OCI-LY3 (cell line): ENCODE data around the gene KCNAB1.

Experiments
- H2AFZ ChIP-seq: fragments of 200-600, 300-600 bp; shearing (Covaris generic); 2 replicates; pipeline ENCODE4 v1.6.0; 2014; ENCODE audit warnings: antibody characterized with exemption, low read depth, low read length
- H3K27ac ChIP-seq: fragments of 200-600, 300-600 bp; sonication (generic); 2 replicates; pipeline ENCODE4 v1.5.1; 2014; ENCODE audit warnings: mild to moderate bottlenecking, low read length, moderate library complexity, mixed read lengths
- H3K27me3 ChIP-seq: fragments of 200-600, 300-600 bp; sonication (generic); 2 replicates; pipeline ENCODE4 v1.6.1; 2014; ENCODE audit warnings: low read depth, low read length, mixed read lengths
- H3K36me3 ChIP-seq: fragments of 200-600, 300-600 bp; sonication (generic); replicated peaks from 2 replicates; pipeline ENCODE3; 2014; ENCODE audit warnings: low read depth, low read length, mixed read lengths
- H3K4me1 ChIP-seq: fragments of 300-600, 200-600 bp; sonication (generic); 2 replicates; pipeline ENCODE4 v1.6.1; 2014; ENCODE audit warnings: low read length, mixed read lengths
- H3K4me2 ChIP-seq: fragments of 200-600, 300-600 bp; sonication (generic); 2 replicates; pipeline ENCODE4 v1.6.1; 2014; ENCODE audit warnings: low read length, mixed read lengths
- H3K4me3 ChIP-seq: fragments of 300-600, 200-600 bp; sonication (generic); 2 replicates; pipeline ENCODE4 v1.5.1; 2014; ENCODE audit warnings: antibody characterized with exemption, mild to moderate bottlenecking, low read length, moderate library complexity
- H3K79me2 ChIP-seq: fragments of 300-600, 200-600 bp; shearing (Covaris generic); 2 replicates; pipeline ENCODE4 v1.6.1; 2014; ENCODE audit warnings: mild to moderate bottlenecking, low read length, mixed read lengths
- H3K9ac ChIP-seq: fragments of 300-600, 200-600 bp; shearing (Covaris generic); 2 replicates; pipeline ENCODE4 v1.6.0; 2014; ENCODE audit warnings: mild to moderate bottlenecking, low read length, moderate library complexity
- H3K9me3 ChIP-seq: fragments of 200-600, 300-600 bp; shearing (Covaris generic); 2 replicates; pipeline ENCODE4 v1.6.1; 2014; ENCODE audit warnings: low read length, mixed read lengths; ENCODE audit not compliant: insufficient read depth
- H4K20me1 ChIP-seq: fragments of 200-600, 300-600 bp; sonication (generic); 2 replicates; pipeline ENCODE4 v1.6.1; 2016; ENCODE audit warnings: low read length, mixed read lengths; ENCODE audit not compliant: insufficient read depth
- EZH2phosphoT487 ChIP-seq: fragments of 200-600 bp; shearing (Covaris generic); IDR thresholded peaks from 2 replicates; pipeline ENCODE4 v1.6.1; 2018; ENCODE audit warnings: antibody characterized with exemption, mixed run types, low read depth
- TF ChIP-seq, protein P1 (sequence below): fragments of 200-600, 300-600 bp; sonication (generic); IDR thresholded peaks from 2 replicates; pipeline ENCODE4 v1.5.1; 2014; ENCODE audit warnings: antibody characterized with exemption, low read length, low read depth

Gene KCNAB1

DNA sequence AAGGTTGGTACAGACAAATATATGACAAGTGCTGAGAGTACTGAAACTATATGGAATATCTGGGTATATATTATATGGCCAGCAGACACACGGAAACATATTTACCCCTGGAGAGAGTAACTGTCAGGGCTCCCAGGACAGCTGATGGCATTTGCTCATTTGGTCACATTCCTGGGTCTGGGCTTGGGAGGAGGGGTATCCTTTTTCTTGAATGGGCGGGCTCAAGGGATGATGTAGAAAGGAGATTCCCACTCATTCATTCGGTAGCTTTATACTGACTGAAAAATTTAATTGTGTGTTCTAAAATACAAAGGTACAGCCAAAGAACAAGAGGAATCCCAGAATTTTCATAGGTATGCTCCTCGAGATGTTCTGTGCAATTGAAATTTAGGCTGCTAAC lies 131.0 kb downstream of the KCNAB1 start:
- Histone ChIP-seq H3K36me3 (no peaks in the 10 kb centered on the region), H3K9me3 (no peaks in the 10 kb centered on the region), H3K4me2 (peak overlapping the region; percentile 70), H3K27ac (peak overlapping the region; percentile 59), H3K27me3 (no peaks in the 10 kb centered on the region), H3K4me3 (peak overlapping the region; percentile 42), H3K79me2 (no peaks in the 10 kb centered on the region), H3K9ac (peak overlapping the region; percentile 25; the same call in 1 of the 2 replicates), H3K4me1 (peaks cover 39% of the 10 kb centered on the region), H2AFZ (no peak overlapping the region), H4K20me1 (no peaks in the 10 kb centered on the region)
- TF ChIP-seq EZH2phosphoT487: no peak
- TF ChIP-seq, protein P1, sequence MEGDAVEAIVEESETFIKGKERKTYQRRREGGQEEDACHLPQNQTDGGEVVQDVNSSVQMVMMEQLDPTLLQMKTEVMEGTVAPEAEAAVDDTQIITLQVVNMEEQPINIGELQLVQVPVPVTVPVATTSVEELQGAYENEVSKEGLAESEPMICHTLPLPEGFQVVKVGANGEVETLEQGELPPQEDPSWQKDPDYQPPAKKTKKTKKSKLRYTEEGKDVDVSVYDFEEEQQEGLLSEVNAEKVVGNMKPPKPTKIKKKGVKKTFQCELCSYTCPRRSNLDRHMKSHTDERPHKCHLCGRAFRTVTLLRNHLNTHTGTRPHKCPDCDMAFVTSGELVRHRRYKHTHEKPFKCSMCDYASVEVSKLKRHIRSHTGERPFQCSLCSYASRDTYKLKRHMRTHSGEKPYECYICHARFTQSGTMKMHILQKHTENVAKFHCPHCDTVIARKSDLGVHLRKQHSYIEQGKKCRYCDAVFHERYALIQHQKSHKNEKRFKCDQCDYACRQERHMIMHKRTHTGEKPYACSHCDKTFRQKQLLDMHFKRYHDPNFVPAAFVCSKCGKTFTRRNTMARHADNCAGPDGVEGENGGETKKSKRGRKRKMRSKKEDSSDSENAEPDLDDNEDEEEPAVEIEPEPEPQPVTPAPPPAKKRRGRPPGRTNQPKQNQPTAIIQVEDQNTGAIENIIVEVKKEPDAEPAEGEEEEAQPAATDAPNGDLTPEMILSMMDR: no peak

DNA sequence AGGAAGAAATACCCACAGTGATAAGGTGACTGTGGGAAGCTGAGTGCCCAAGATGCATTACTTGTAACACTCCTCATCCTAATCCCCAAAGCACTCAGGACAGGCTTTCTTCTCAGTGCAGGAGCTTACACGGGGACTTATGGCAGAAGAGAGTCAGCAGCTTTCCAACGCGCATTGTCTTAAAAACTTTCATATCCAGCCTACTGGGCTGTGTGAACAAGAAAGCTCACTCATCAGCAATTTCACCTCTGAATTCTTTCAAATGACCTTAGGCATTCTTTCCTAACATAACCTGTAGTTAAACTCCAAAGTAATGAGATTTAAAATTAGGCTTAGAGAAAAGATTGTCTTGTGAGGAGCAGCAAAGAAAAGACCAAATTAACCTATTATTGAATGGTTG lies 132.3 kb downstream of the KCNAB1 start:
- peaks cover 39% of the 10 kb centered on the region for H3K4me1 ChIP-seq

DNA sequence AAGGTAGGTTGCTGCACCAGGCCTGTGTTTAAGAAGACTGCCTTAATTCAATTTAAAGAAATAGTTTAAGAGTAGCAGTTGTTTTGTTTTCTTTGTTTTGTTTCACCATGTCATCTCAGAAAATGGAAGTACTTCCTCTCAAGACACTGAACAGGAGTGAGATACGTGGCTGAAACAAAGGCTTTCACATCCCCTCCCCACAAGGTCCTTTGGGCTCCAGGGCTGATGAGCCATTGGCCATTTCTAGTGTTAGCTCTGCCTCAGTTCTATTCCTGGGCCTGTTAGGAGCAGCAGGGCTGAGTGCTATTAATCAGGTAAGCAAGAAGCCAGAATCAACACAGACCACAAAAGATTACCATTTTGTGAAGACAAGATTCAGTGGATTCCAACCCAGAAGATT lies 132.8 kb downstream of the KCNAB1 start:
- H3K36me3 ChIP-seq: no peaks in the 10 kb centered on the region
- no peaks in the 10 kb centered on the region for H4K20me1 ChIP-seq
- H3K27ac ChIP-seq: no peak overlapping the region
- no peaks in the 10 kb centered on the region for H3K79me2 ChIP-seq
- peaks cover 39% of the 10 kb centered on the region for H3K4me1 ChIP-seq
- no peak overlapping the region for H3K4me2 ChIP-seq
- no peak overlapping the region for H3K9ac ChIP-seq
- H3K27me3 ChIP-seq: no peaks in the 10 kb centered on the region
- no peak for TF ChIP-seq EZH2phosphoT487
- TF ChIP-seq, protein P1: no peak
- H3K9me3 ChIP-seq: no peaks in the 10 kb centered on the region
- H2AFZ ChIP-seq: peak overlapping the region; percentile 42; the same call in 1 of the 2 replicates
- no peak overlapping the region for H3K4me3 ChIP-seq

More for the DNA sequence above, 132.3 kb downstream of the KCNAB1 start:
- H3K27ac ChIP-seq: no peak overlapping the region
- H3K9ac ChIP-seq: no peak overlapping the region
- TF ChIP-seq, protein P1: no peak
- no peak for TF ChIP-seq EZH2phosphoT487
- H2AFZ ChIP-seq: peak overlapping the region; percentile 42; the same call in 1 of the 2 replicates
- H3K9me3 ChIP-seq: no peaks in the 10 kb centered on the region
- no peaks in the 10 kb centered on the region for H3K27me3 ChIP-seq
- 0 out of 2 replicates have a peak overlapping the region, but pooled peaks have one; percentile 6 for H3K4me2 ChIP-seq
- H3K4me3 ChIP-seq: no peak overlapping the region
- H3K79me2 ChIP-seq: no peaks in the 10 kb centered on the region
- no peaks in the 10 kb centered on the region for H3K36me3 ChIP-seq
- H4K20me1 ChIP-seq: no peaks in the 10 kb centered on the region

- Histone ChIP-seq H3K4me3 (no peak overlapping the region), H3K27ac (no peak overlapping the region), H4K20me1 (no peaks in the 10 kb centered on the region), H2AFZ (no peak overlapping the region), H3K4me1 (peaks cover 23% of the 10 kb centered on the region), H3K9ac (no peak overlapping the region), H3K27me3 (no peaks in the 10 kb centered on the region), H3K4me2 (no peak overlapping the region), H3K36me3 (no peaks in the 10 kb centered on the region), H3K9me3 (no peaks in the 10 kb centered on the region), H3K79me2 (no peaks in the 10 kb centered on the region)
- no peak for TF ChIP-seq EZH2phosphoT487
These were observed 135.9 kb downstream of the KCNAB1 start for GRCh38 chr3:156256256-156256655.

DNA sequence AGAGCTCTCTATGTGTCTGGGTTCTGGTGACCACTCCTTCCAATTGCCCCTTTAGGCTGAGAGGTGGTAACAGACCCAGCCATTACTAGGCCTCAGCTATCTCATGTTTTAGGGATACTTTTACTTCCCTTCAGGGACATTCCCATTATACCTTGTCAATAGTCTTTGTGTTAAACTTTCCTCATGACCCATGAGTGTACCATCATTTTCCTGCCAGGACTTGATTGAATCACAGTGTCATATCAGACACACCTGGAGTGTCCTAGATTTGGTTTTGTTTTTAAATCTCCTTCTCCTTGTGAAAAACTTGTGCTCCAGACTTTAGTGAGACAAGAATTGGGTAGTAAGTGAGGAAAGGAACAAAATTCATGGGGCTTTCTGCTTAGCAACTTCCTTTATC lies 136.6 kb downstream of the KCNAB1 start:
- no peaks in the 10 kb centered on the region for H3K36me3 ChIP-seq
- TF ChIP-seq EZH2phosphoT487: no peak
- TF ChIP-seq, protein P1: no peak
- H3K27ac ChIP-seq: no peak overlapping the region
- no peak overlapping the region for H3K4me3 ChIP-seq
- H3K9me3 ChIP-seq: no peaks in the 10 kb centered on the region
- H3K9ac ChIP-seq: no peak overlapping the region
- H2AFZ ChIP-seq: no peak overlapping the region
- no peaks in the 10 kb centered on the region for H4K20me1 ChIP-seq
- H3K27me3 ChIP-seq: no peaks in the 10 kb centered on the region
- peaks cover 16% of the 10 kb centered on the region for H3K4me1 ChIP-seq
- no peaks in the 10 kb centered on the region for H3K79me2 ChIP-seq
- no peak overlapping the region for H3K4me2 ChIP-seq
